HepG2 (cell line): Measurements from ENCODE around the gene FOSB. TPM values are rescaled to one million over a fixed set of nuclear protein-coding genes. Genes with fewer than 3 reads are reported as not detected.
A peak's percentile ranks its signal among the peaks of the same experiment; 100 is the strongest.

Experiments used
- FOXO1 ChIP-seq: sonication (generic); formaldehyde crosslinking; IDR thresholded peaks from 2 replicates; pipeline ENCODE4 v1.4.0; 2020; ENCODE audit warnings: missing genetic modification reagents
- GATAD2A ChIP-seq: IDR thresholded peaks from 2 replicates; pipeline ENCODE4 v1.6.1; 2016
- GMEB1 ChIP-seq: sonication (generic); formaldehyde crosslinking; IDR thresholded peaks from 2 replicates; pipeline ENCODE4 v1.5.1; 2020; ENCODE audit warnings: missing genetic modification reagents, mild to moderate bottlenecking, borderline replicate concordance
- HINFP ChIP-seq: sonication (generic); formaldehyde crosslinking; IDR thresholded peaks from 2 replicates; pipeline ENCODE4 v1.4.0; 2020; ENCODE audit warnings: low read depth, mild to moderate bottlenecking, missing genetic modification reagents
- HOXA3 ChIP-seq: sonication (generic); formaldehyde crosslinking; IDR thresholded peaks from 2 replicates; pipeline ENCODE4 v1.5.0; 2020; ENCODE audit warnings: missing genetic modification reagents
- MYC ChIP-seq: sonication (generic); formaldehyde crosslinking; IDR thresholded peaks from 2 replicates; pipeline ENCODE4 v1.9.0; 2021; ENCODE audit warnings: missing genetic modification reagents, borderline replicate concordance
- POLR2G ChIP-seq: fragments of 200-400 bp; formaldehyde crosslinking; IDR thresholded peaks from 2 replicates; pipeline ENCODE4 v1.6.1; 2018; ENCODE audit warnings: mild to moderate bottlenecking, low read depth, low read length, moderate library complexity
- SATB2 ChIP-seq: sonication (generic); formaldehyde crosslinking; IDR thresholded peaks from 2 replicates; pipeline ENCODE4 v1.5.0; 2020; ENCODE audit warnings: missing genetic modification reagents
- SSRP1 ChIP-seq: IDR thresholded peaks from 2 replicates; pipeline ENCODE4 v1.6.1; 2016; ENCODE audit warnings: control low read depth
- STAT5B ChIP-seq: sonication (generic); formaldehyde crosslinking; IDR thresholded peaks from 2 replicates; pipeline ENCODE4 v1.4.0; 2020; ENCODE audit warnings: missing genetic modification reagents
- TSC22D2 ChIP-seq: sonication (generic); formaldehyde crosslinking; IDR thresholded peaks from 2 replicates; pipeline ENCODE4 v1.5.1; 2020; ENCODE audit warnings: missing genetic modification reagents, mild to moderate bottlenecking, borderline replicate concordance
- ZFAT ChIP-seq: sonication (generic); formaldehyde crosslinking; conservative IDR thresholded peaks from 2 replicates; pipeline ENCODE4 v1.8.1; 2023; ENCODE audit warnings: missing genetic modification reagents, inconsistent platforms
- ZKSCAN8 ChIP-seq: IDR thresholded peaks from 2 replicates; pipeline ENCODE4 v1.6.1; 2016; ENCODE audit warnings: borderline replicate concordance, missing genetic modification reagents, missing compliant biosample characterization
- ZNF101 ChIP-seq: sonication (generic); formaldehyde crosslinking; IDR thresholded peaks from 2 replicates; pipeline ENCODE4 v1.4.0; 2020; ENCODE audit warnings: mild to moderate bottlenecking, low read depth, missing genetic modification reagents, borderline replicate concordance
- ZNF296 ChIP-seq: sonication (generic); formaldehyde crosslinking; conservative IDR thresholded peaks from 2 replicates; pipeline ENCODE4 v1.5.0; 2020; ENCODE audit warnings: mild to moderate bottlenecking, missing genetic modification reagents
- ZNF510 ChIP-seq: sonication (generic); formaldehyde crosslinking; IDR thresholded peaks from 2 replicates; pipeline ENCODE4 v1.4.0; 2020; ENCODE audit warnings: low read depth, mild to moderate bottlenecking, missing genetic modification reagents
- ZNF773 ChIP-seq: sonication (generic); formaldehyde crosslinking; IDR thresholded peaks from 2 replicates; pipeline ENCODE4 v1.4.0; 2020; ENCODE audit warnings: missing genetic modification reagents, borderline replicate concordance
- polyA plus RNA-seq, 8 experiments: library from polyadenylated mRNA; depleted of rRNA in 3 of 8; stranded (reverse) in 7 of 8; unstranded in 1 of 8; fragments of >200 nt; fragmentation: Illumina TruSeq in 4 of 8; extraction: Trizol in 4 of 8; gene quantifications; 2 replicates each; pipeline versions ENCODE4 v1.2.1 to v1.2.3, GENCODE V29; 2011 to 2016; ENCODE audit warnings: low read depth in 4 of 8, missing spikeins in 1 of 8, mixed read lengths in 1 of 8; ENCODE audit not compliant: insufficient read depth in 1 of 8
- total RNA-seq, 5 experiments: library from RNA; depleted of rRNA; stranded (reverse); fragments of >200 nt; fragmentation: Illumina TruSeq; extraction: Trizol; gene quantifications; 2 replicates each; pipeline ENCODE4 v1.2.3, GENCODE V29; 2016; ENCODE audit warnings: low read depth in 1 of 5
- TF ChIP-seq, protein P1 (sequence below): sonication (generic); formaldehyde crosslinking; IDR thresholded peaks from 2 replicates; pipeline ENCODE4 v1.5.1; 2020; ENCODE audit warnings: mild to moderate bottlenecking, moderate library complexity, missing genetic modification reagents
- TF ChIP-seq, protein P2 (sequence below): sonication (generic); formaldehyde crosslinking; IDR thresholded peaks from 2 replicates; pipeline ENCODE4 v1.5.1; 2020; ENCODE audit warnings: mild to moderate bottlenecking, missing genetic modification reagents, moderate library complexity
- TF ChIP-seq, protein P3 (sequence below): sonication (generic); formaldehyde crosslinking; IDR thresholded peaks from 2 replicates; pipeline ENCODE4 v1.8.1; 2023; ENCODE audit warnings: missing genetic modification reagents, mild to moderate bottlenecking, borderline replicate concordance
- TF ChIP-seq, protein P4 (sequence below): IDR thresholded peaks from 2 replicates; pipeline ENCODE4 v1.6.1; 2016; ENCODE audit warnings: low read depth

Gene FOSB
- total and polyA plus RNA-seq, 2 of the 13 experiments (the other 11 are each of a cell fraction or from before 2014, with no cell fraction given): 2.8 to 6.0 TPM

DNA sequence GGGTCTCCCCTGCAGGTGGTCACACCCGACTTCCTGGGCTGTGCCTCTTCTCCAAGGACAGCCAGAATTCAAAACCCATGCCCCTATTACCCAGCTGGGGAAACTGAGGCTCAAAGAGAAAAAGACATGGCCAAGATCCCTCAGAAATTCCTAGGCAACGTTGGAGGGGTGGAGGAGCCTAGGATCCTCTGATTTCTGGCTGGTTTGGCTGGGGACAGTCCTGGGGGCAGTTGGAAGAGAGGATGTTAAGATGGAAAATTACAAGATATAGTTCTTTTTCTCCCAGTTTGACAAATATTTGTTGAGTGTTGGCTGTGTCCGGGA is 41.9 kb downstream of the FOSB start (continued):
- TF ChIP-seq HINFP (CRISPR knock-in tag) (no peak), SSRP1 (CRISPR knock-in tag) (0 out of 2 replicates have a peak, but pooled peaks have one; percentile 7), ZNF296 (no peak), ZKSCAN8 (no peak), ZFAT (CRISPR knock-in tag) (no peak), TSC22D2 (CRISPR knock-in tag) (no peak), STAT5B (CRISPR knock-in tag) (no peak), ZNF773 (CRISPR knock-in tag) (no peak), GMEB1 (CRISPR knock-in tag) (no peak), FOXO1 (CRISPR knock-in tag) (no peak), MYC (no peak), SATB2 (CRISPR knock-in tag) (no peak), POLR2G (peak; percentile 3; the same call in 1 of the 2 replicates), ZNF510 (CRISPR knock-in tag) (no peak), HOXA3 (no peak; the same call in 1 of the 2 replicates), GATAD2A (0 out of 2 replicates have a peak, but pooled peaks have one; percentile 7), ZNF101 (CRISPR knock-in tag) (no peak)
- TF ChIP-seq, protein P1, sequence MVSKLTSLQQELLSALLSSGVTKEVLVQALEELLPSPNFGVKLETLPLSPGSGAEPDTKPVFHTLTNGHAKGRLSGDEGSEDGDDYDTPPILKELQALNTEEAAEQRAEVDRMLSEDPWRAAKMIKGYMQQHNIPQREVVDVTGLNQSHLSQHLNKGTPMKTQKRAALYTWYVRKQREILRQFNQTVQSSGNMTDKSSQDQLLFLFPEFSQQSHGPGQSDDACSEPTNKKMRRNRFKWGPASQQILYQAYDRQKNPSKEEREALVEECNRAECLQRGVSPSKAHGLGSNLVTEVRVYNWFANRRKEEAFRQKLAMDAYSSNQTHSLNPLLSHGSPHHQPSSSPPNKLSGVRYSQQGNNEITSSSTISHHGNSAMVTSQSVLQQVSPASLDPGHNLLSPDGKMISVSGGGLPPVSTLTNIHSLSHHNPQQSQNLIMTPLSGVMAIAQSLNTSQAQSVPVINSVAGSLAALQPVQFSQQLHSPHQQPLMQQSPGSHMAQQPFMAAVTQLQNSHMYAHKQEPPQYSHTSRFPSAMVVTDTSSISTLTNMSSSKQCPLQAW: 0 out of 2 replicates have a peak, but pooled peaks have one; percentile 45
- TF ChIP-seq, protein P2, sequence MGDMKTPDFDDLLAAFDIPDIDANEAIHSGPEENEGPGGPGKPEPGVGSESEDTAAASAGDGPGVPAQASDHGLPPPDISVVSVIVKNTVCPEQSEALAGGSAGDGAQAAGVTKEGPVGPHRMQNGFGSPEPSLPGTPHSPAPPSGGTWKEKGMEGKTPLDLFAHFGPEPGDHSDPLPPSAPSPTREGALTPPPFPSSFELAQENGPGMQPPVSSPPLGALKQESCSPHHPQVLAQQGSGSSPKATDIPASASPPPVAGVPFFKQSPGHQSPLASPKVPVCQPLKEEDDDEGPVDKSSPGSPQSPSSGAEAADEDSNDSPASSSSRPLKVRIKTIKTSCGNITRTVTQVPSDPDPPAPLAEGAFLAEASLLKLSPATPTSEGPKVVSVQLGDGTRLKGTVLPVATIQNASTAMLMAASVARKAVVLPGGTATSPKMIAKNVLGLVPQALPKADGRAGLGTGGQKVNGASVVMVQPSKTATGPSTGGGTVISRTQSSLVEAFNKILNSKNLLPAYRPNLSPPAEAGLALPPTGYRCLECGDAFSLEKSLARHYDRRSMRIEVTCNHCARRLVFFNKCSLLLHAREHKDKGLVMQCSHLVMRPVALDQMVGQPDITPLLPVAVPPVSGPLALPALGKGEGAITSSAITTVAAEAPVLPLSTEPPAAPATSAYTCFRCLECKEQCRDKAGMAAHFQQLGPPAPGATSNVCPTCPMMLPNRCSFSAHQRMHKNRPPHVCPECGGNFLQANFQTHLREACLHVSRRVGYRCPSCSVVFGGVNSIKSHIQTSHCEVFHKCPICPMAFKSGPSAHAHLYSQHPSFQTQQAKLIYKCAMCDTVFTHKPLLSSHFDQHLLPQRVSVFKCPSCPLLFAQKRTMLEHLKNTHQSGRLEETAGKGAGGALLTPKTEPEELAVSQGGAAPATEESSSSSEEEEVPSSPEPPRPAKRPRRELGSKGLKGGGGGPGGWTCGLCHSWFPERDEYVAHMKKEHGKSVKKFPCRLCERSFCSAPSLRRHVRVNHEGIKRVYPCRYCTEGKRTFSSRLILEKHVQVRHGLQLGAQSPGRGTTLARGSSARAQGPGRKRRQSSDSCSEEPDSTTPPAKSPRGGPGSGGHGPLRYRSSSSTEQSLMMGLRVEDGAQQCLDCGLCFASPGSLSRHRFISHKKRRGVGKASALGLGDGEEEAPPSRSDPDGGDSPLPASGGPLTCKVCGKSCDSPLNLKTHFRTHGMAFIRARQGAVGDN (CRISPR knock-in tag): peak; percentile 9
- TF ChIP-seq, protein P3, sequence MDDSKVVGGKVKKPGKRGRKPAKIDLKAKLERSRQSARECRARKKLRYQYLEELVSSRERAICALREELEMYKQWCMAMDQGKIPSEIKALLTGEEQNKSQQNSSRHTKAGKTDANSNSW: no peak
- TF ChIP-seq, protein P4, sequence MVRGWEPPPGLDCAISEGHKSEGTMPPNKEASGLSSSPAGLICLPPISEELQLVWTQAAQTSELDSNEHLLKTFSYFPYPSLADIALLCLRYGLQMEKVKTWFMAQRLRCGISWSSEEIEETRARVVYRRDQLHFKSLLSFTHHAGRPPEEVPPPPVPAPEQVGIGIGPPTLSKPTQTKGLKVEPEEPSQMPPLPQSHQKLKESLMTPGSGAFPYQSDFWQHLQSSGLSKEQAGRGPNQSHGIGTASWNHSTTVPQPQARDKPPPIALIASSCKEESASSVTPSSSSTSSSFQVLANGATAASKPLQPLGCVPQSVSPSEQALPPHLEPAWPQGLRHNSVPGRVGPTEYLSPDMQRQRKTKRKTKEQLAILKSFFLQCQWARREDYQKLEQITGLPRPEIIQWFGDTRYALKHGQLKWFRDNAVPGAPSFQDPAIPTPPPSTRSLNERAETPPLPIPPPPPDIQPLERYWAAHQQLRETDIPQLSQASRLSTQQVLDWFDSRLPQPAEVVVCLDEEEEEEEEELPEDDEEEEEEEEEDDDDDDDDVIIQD: no peak
